Fibroblast of skin of right biceps (primary cell): ENCODE results near the gene MAML2.
"Not testable (repeated sequence)": the region's sequence is repeated elsewhere in the genome, so short reads cannot be mapped to it uniquely, and the experiment has no call there.

Experiments used
- DNase-seq: peaks from one replicate; pipeline ENCODE4 v3.0.0-alpha.2; 2013

The MAML2 gene

GRCh38 chr11:96204366-96204659 lies 138.7 kb downstream of the MAML2 start:
- no peak for DNase-seq

GRCh38 chr11:96203567-96204365 lies 139.2 kb downstream of the MAML2 start:
- DNase-seq = no peak

- peak; percentile 94 for DNase-seq
These were observed 142.8 kb downstream of the MAML2 start for GRCh38 chr11:96200243-96200642.

GRCh38 chr11:96199563-96200025 lies 143.4 kb downstream of the MAML2 start:
- DNase-seq = peak; percentile 70

GRCh38 chr11:96197801-96198701 lies 144.9 kb downstream of the MAML2 start:
- DNase-seq = no peak

GRCh38 chr11:96197103-96197502 lies 145.9 kb downstream of the MAML2 start:
- peak; percentile 62 for DNase-seq

- no peak for DNase-seq
These were observed 146.8 kb downstream of the MAML2 start for GRCh38 chr11:96196181-96196662.

- DNase-seq = no peak
These were observed 147.3 kb downstream of the MAML2 start for GRCh38 chr11:96195671-96196070.

- DNase-seq = no peak
These were observed 148.2 kb downstream of the MAML2 start for GRCh38 chr11:96194581-96195374.

- no peak for DNase-seq
These were observed 149.1 kb downstream of the MAML2 start for GRCh38 chr11:96193745-96194443.

GRCh38 chr11:96191752-96192151 lies 151.2 kb downstream of the MAML2 start:
- no peak for DNase-seq

- no peak for DNase-seq
These were observed 153.6 kb downstream of the MAML2 start for GRCh38 chr11:96189351-96189750.

- peak; percentile 92 for DNase-seq
These were observed 154.6 kb downstream of the MAML2 start for GRCh38 chr11:96188243-96189006.

GRCh38 chr11:96187822-96188221 lies 155.2 kb downstream of the MAML2 start:
- peak; percentile 95 for DNase-seq

GRCh38 chr11:96186806-96187205 lies 156.2 kb downstream of the MAML2 start:
- no peak for DNase-seq

- no peak for DNase-seq
These were observed 157.7 kb downstream of the MAML2 start for GRCh38 chr11:96185220-96185768.

- DNase-seq = not testable (repeated sequence)
These were observed 162.1 kb downstream of the MAML2 start for GRCh38 chr11:96180937-96181336.

- no peak for DNase-seq
These were observed 162.7 kb downstream of the MAML2 start for GRCh38 chr11:96180341-96180740.

- DNase-seq = no peak
These were observed 163.1 kb downstream of the MAML2 start for GRCh38 chr11:96179905-96180304.

- DNase-seq = no peak
These were observed 164.1 kb downstream of the MAML2 start for GRCh38 chr11:96178887-96179279.
